Measurements from ENCODE around the gene ATP6V0C. TPM values are rescaled to one million over a fixed set of nuclear protein-coding genes. Genes with fewer than 3 reads are reported as not detected.

The ATP6V0C gene
- polyA plus RNA-seq, 3 donors, result 176 to 310 (median 187) TPM

GRCh38 chr16:2482249-2482648, 31.5 kb upstream of the ATP6V0C start:
- Histone ChIP-seq H3K4me2 (replicated peaks; ENCODE audit: extremely low read depth, low read length, poor library complexity, severe bottlenecking) (no peak overlapping the region), H3K9ac (ENCODE audit: insufficient read depth, low read length, poor library complexity, severe bottlenecking) (no peak overlapping the region), H3K9me3 (replicated peaks in 1 of 2; ENCODE audit: control insufficient read depth in 1 of 2, insufficient read depth in 1 of 2, low read length in 2 of 2) (no peaks in the 10 kb centered on the region), H3K27me3 (ENCODE audit: control insufficient read depth in 2 of 2, insufficient read depth in 2 of 2, low read length in 2 of 2) (no peaks in the 10 kb centered on the region), H2AFZ (ENCODE audit: insufficient read depth, low read depth, low read length, poor library complexity, severe bottlenecking) (no peak overlapping the region), H3K79me2 (ENCODE audit: insufficient read depth, low read length) (peaks cover 67% of the 10 kb centered on the region), H3K4me3 (replicated peaks in 1 of 3; ENCODE audit: low read depth in 2 of 3, low read length in 3 of 3) (no peak overlapping the region), H3K27ac (ENCODE audit: low read depth in 1 of 2, low read length in 2 of 2) (no peak overlapping the region), H3K4me1 (ENCODE audit: control insufficient read depth in 1 of 2, insufficient read depth in 2 of 2, low read length in 2 of 2) (peaks cover 16 to 27% of the 10 kb centered on the region in 2 donors), H3K36me3 (replicated peaks in 1 of 2; ENCODE audit: control insufficient read depth in 1 of 2, insufficient read depth in 2 of 2, low read length in 2 of 2) (no peaks in the 10 kb centered on the region), H4K20me1 (ENCODE audit: insufficient read depth, low read length) (peaks cover 24% of the 10 kb centered on the region)
- Mint-ChIP-seq H3K4me3 (no peak overlapping the region), H3K9me3 (peaks cover 0 to 2% (median 0%) of the 10 kb centered on the region in 7 donors), H3K36me3 (peaks cover 15 to 55% of the 10 kb centered on the region in 2 donors), H3K27ac (peak overlapping the region in 1 of 7 donors; percentile 50), H3K27me3 (ENCODE audit: low read depth in 3 of 3) (peaks cover 0 to 3% (median 1%) of the 10 kb centered on the region in 3 donors), H3K4me1 (peaks cover 50% of the 10 kb centered on the region)
- 87% methylated on average over 11 of the region's 13 CpGs for WGBS (ENCODE audit: insufficient coverage)
- TF ChIP-seq CTCF (IDR thresholded peaks at IDR 0.05), result no peak
- DNase-seq, result no peak
- intact Hi-C loops (cut with micrococcal nuclease), result no loop called here

GRCh38 chr16:2482708-2483534, 30.8 kb upstream of the ATP6V0C start:
- Histone ChIP-seq H3K36me3 (replicated peaks in 1 of 2; ENCODE audit: control insufficient read depth in 1 of 2, insufficient read depth in 2 of 2, low read length in 2 of 2) (no peaks in the 10 kb centered on the region), H3K27ac (ENCODE audit: low read depth in 1 of 2, low read length in 2 of 2) (no peak overlapping the region), H3K9ac (ENCODE audit: insufficient read depth, low read length, poor library complexity, severe bottlenecking) (no peak overlapping the region), H4K20me1 (ENCODE audit: insufficient read depth, low read length) (peaks cover 24% of the 10 kb centered on the region), H3K4me2 (replicated peaks; ENCODE audit: extremely low read depth, low read length, poor library complexity, severe bottlenecking) (no peak overlapping the region), H3K79me2 (ENCODE audit: insufficient read depth, low read length) (peaks cover 65% of the 10 kb centered on the region), H3K4me1 (ENCODE audit: control insufficient read depth in 1 of 2, insufficient read depth in 2 of 2, low read length in 2 of 2) (peaks cover 23 to 29% of the 10 kb centered on the region in 2 donors), H3K9me3 (replicated peaks in 1 of 2; ENCODE audit: control insufficient read depth in 1 of 2, insufficient read depth in 1 of 2, low read length in 2 of 2) (no peaks in the 10 kb centered on the region), H2AFZ (ENCODE audit: insufficient read depth, low read depth, low read length, poor library complexity, severe bottlenecking) (no peak overlapping the region), H3K4me3 (replicated peaks in 1 of 3; ENCODE audit: low read depth in 2 of 3, low read length in 3 of 3) (no peak overlapping the region), H3K27me3 (ENCODE audit: control insufficient read depth in 2 of 2, insufficient read depth in 2 of 2, low read length in 2 of 2) (no peaks in the 10 kb centered on the region)
- Mint-ChIP-seq H3K4me1 (peaks cover 50% of the 10 kb centered on the region), H3K9me3 (peaks cover 0 to 2% (median 0%) of the 10 kb centered on the region in 7 donors), H3K27me3 (ENCODE audit: low read depth in 3 of 3) (peaks cover 2 to 5% (median 4%) of the 10 kb centered on the region in 3 donors), H3K4me3 (no peak overlapping the region), H3K27ac (peak overlapping the region in 2 of 7 donors; percentile 22 to 64), H3K36me3 (peaks cover 18 to 55% of the 10 kb centered on the region in 2 donors)
- intact Hi-C loops (cut with micrococcal nuclease), result no loop called here
- TF ChIP-seq CTCF (IDR thresholded peaks at IDR 0.05), result no peak
- DNase-seq, result no peak
- WGBS (ENCODE audit: insufficient coverage), result 87% methylated on average over 20 of the region's 32 CpGs

Measured in CD14-positive monocyte (primary cell).